IPS-11a (cell line): ENCODE results near the gene DDN.

Experiments
- H3K4me3 ChIP-seq: one replicate; pipeline ENCODE4 v1.5.1; 2013; ENCODE audit warnings: low read depth, low read length, control low read depth

The DDN gene

GRCh38 chr12:49015196-49015595 is 16.0 kb upstream of the DDN start:
- no peak overlapping the region for H3K4me3 ChIP-seq

DNA sequence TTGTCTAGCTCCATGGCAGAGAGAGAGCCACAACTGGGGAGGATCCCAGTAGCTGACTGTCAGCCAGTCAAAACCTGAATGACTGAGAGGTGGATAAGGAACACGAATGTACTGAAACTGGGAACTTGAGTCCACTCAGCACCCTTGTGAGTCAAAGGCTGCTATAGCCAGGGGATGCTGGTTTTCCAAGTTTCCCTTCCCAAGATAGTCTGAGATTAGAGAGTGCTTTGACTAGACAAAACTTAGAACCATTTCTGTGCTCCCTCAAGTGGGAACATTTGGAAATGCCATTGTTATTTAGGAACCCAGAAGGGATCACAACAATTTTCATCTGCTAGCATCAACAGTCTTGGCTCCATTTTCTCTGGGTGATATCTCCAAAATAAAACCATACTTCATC is 15.4 kb upstream of the DDN start:
- no peak overlapping the region for H3K4me3 ChIP-seq

DNA sequence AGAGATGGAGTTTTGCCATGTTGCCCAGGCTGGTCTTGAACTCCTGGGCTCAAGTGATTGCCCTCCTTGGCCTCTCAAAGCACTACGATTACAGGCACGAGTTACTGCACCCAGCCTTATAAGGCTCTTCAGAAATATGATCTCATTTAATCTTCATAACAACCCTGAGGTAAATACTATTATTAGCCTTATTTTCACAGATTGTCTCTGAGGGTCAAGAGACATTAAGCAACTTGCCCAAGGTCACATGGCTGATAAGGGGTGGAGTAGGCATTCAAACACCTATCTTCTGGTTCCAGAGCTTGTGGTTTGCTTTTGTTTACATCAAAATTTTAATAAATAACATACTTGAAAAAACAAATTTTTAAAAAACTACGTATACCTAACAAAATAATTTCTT is 14.3 kb upstream of the DDN start:
- H3K4me3 ChIP-seq = no peak overlapping the region

GRCh38 chr12:49012739-49013138 is 13.6 kb upstream of the DDN start:
- no peak overlapping the region for H3K4me3 ChIP-seq

DNA sequence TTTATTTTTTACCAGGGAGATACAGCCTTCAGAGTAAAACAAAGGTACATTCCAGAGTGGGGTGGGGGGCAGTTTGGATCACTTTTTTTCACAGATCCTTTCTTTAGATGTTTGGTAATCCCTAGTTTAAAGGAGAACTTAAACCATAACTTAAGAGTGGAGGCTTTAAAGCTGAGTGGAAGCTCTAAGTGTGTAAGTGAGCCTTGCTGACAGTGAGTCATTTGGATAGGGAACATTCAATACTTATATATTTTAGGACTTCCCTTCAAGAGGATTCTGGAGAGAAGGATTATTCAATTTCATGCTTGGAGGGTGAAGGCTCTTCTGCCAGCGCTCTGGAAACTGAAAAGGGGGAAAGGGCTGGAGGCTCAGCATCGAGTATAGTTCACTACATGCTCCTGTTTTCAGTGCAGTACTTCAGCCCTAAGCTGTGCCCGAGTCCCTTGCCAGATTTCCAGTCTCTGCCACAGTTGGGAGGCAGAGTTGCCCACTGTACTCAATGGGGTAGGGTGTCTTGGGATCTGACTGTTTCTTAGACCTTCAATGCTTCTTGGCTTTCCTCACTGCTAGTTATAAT is 11.0 kb upstream of the DDN start:
- H3K4me3 ChIP-seq = no peak overlapping the region

DNA sequence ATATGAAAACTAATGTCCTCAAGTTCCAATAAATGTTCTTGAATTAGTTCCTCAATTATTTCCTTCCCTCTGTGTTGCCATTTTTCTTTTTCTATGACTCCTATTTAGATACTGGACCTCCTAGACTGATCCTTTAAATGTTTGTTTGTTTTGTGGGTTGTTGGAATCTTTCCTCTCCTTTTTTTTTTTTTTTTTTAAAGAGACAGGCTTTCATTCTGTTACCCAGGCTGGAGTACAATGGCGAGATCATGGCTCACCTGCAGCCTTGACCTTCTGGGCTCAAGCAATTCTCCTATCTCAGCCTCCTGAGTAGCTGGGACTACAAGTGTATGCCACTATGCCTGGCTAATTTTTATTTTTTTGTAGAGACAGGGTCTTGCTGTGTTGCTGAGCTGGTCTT is 9.8 kb upstream of the DDN start:
- H3K4me3 ChIP-seq = no peak overlapping the region

GRCh38 chr12:49000346-49000745 is 1.2 kb upstream of the DDN start:
- no peak overlapping the region for H3K4me3 ChIP-seq

- peak overlapping the region; percentile 30 for H3K4me3 ChIP-seq
Observed at GRCh38 chr12:48998497-48999353, 450 bp downstream of the DDN start.

DNA sequence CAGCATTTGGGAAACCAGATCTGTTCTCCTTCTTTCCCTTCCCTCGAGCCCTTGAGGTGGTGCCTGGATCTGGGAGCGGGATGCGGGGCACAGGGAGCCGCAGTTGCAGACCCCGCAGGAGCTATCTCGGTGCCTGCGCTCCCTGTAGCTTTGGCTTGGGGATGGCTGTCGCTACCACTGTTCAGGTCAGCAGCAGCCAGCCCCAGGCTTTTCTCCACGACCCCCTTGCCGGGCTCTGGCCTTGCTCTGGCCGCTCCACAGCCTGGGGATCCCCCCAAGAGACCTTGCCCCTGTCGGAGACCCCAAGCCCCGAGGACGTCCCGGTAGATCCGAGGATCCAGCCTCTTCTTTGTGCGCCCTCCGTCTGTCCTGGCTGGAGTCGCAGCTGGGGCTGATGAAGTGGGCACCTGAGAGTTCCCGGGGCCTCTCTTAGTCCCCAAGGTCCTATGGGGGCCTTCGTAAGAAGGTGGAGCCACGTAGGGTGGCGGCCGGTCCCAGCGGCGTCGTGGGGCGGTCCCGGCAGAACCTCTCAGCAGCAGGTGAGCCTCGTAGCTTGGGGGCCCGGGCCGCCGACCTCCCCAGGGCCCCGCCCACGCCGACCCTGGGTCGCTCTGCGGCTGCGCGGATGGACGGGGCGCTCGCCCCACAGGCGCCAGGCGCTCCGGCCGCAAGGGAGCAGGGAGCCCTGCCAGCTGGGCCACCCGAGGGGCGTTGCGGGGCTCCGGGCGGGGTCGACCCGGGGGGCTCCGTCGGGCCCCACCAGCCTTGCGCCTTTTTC is 1.3 kb downstream of the DDN start:
- H3K4me3 ChIP-seq = peak overlapping the region; percentile 30

DNA sequence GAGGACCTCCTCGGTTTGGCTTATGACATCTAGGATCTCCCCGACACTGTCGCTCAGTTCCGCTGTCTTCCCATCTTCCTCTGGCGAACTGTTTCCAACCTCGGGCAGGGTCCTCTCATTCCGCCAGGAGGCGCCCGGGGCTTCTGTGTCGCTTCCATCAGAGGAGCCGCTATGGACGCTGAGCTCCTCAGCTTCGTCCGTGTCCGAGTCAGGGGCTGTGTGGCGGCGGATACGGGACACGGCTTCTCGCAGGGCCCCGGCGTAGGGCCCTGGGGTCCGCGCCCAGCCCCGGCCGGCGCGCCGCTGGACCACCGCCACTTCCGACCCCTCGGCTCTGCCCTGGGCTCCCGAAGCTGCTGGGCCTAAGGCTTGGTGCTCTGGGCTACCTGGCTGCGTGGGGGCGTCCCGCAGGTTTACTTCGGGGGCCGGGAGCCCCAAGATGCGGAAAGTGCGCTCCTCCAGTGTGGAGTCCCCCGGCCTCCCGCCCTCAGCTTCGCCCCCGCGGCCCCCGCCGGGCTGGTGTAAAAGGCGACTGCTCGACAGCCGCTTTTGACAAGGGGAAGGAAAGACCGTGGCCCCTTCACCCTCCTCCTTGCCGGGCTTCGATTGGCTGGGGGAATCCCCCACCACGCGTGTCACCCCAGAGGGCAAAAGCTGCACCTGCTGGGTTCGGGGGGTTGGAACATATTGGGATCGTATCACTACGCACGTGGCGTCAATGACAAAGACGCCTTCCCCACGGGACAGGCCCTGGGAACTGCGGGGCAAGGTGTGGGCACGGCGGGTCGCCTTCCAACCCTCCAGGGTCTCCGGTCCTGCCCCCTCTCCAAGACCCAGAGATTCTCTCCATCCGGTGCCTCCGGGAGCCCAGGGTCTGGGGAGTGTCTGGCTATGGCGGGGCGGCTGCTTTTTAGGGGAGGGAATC is 2.1 kb downstream of the DDN start:
- H3K4me3 ChIP-seq = no peak overlapping the region

DNA sequence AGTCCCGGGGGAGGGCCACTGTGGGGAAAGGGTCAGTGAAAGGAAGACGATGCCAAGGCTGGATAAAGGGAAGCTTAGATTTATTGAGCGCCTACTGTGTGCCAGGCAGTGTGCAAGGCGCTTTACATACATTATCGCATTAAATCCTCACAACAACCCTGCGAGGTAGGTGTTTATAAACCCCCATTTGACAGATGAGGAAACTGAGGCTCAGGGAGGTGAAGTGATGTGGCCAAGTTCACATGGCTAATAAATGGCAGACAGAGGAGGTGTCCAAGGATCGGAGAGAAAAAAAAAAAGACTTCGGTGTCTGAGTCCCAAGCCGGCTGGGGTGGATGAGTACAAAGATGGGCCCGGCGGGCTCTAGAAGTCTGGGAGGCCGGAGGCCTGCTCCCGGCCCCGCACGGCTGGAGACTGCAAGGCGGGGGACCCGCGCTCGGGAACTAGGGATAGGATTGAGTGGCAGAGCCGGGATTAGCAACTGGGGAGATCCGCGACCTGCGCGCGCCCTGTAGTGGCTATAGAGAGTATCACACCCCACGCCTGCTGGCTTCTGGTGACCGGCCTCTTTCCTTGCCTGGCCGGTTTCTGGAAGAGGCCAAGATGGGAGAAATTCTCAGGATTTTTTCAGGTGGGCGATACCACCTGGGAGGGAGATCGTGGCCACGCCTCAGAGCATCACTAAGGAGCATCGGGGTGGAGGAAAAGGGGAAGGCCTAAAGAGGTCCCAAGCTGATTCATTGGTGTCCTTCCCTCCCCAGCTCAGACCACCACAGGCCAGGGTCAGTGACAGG is 3.9 kb downstream of the DDN start:
- H3K4me3 ChIP-seq = no peak overlapping the region

GRCh38 chr12:48994224-48995085 is 4.7 kb downstream of the DDN start:
- H3K4me3 ChIP-seq = no peak overlapping the region

DNA sequence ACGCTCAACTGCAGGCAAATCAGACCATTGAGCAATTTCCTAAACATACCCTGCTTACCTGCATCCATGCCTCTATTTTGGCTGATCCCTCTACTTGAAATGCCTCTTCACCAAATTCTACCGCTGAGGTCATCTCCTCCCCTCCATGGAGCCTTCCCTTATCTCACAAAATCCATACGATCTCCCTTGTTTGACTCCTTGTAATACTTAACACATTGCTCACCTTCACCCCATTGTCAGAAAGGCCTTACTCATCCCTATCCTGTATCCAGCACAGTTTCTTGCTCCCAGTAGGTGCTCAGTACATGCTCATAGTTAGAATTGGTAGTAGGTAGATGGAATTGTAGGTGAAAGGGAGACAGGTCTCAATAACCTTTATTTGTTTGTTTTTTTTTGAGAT is 5.4 kb downstream of the DDN start:
- no peak overlapping the region for H3K4me3 ChIP-seq

- no peak overlapping the region for H3K4me3 ChIP-seq
Observed at GRCh38 chr12:48991247-48992050, 7.7 kb downstream of the DDN start.

- no peak overlapping the region for H3K4me3 ChIP-seq
Observed at GRCh38 chr12:48990552-48990951, 8.6 kb downstream of the DDN start.

- H3K4me3 ChIP-seq = no peak overlapping the region
Observed at GRCh38 chr12:48988030-48988649, 11.0 kb downstream of the DDN start.

DNA sequence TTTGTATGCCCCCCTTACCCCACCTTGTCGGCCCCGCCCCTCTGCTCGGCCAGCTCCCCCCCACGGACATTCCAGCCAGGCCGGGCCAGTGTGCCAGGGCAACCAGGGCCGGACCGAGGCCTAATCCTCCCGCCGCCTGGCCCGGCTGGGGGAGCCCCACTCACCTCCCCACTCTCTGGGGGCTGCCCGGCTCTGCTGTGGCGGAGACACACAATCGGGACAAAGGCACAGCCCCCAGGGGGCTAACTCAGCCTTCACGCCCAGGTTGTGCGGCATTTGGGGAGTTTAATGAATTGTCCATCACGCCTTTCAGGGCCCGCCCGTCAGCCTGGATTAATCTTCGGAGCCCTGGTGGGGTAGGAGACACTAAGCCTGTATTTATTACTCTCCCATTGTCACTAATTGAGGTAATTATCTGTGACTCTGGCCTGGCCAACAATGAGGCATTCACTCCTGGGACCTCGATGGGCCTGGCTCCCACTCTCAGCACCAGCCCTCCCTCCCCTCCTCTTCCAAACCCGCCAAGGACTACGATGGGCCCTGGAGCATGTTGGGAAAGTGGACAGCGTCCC is 12.4 kb downstream of the DDN start:
- H3K4me3 ChIP-seq = no peak overlapping the region

DNA sequence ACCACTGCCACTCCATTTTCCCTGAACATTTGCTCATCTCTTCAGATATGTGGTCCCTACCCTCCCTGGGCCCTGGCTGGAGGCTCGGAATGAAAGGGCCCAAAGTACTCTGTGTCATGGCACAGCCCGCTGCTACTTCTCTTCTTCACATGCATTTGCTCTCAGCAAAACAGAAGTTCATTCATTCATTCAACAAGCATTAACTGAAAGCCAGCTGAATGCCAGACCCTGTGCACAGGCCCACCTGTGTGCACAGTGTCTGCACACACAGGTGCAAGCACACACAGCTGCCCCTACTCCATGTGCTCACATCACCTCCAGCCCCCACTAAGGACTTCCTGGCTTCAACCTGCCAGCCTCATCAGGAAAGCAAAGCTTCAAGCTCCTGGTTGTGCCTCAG is 13.3 kb downstream of the DDN start:
- H3K4me3 ChIP-seq = no peak overlapping the region
